Measurements from ENCODE around the gene SAMD14.

SAMD14 gene

GRCh38 chr17:50111673-50112655, 18.0 kb downstream of the SAMD14 start:
- no peak for DNase-seq

GRCh38 chr17:50110591-50111349, 19.2 kb downstream of the SAMD14 start:
- no peak for DNase-seq

GRCh38 chr17:50109785-50110184, 20.2 kb downstream of the SAMD14 start:
- no peak for DNase-seq

- no peak for DNase-seq
Observed at GRCh38 chr17:50109207-50109606, 20.8 kb downstream of the SAMD14 start.

GRCh38 chr17:50108556-50108955, 21.4 kb downstream of the SAMD14 start:
- no peak for DNase-seq

- DNase-seq: no peak
Observed at GRCh38 chr17:50107790-50108414, 22.1 kb downstream of the SAMD14 start.

- DNase-seq: no peak
Observed at GRCh38 chr17:50106393-50107131, 23.4 kb downstream of the SAMD14 start.

- DNase-seq: no peak
Observed at GRCh38 chr17:50105811-50106210, 24.1 kb downstream of the SAMD14 start.

- DNase-seq: no peak
Observed at GRCh38 chr17:50103941-50104340, 26.0 kb downstream of the SAMD14 start.

- DNase-seq: no peak
Observed at GRCh38 chr17:50103252-50103651, 26.7 kb downstream of the SAMD14 start.

- peak; percentile 65 for DNase-seq
Observed at GRCh38 chr17:50102164-50102991, 27.6 kb downstream of the SAMD14 start.

GRCh38 chr17:50101346-50102163, 28.4 kb downstream of the SAMD14 start:
- DNase-seq: peak; percentile 15

- DNase-seq: peak; percentile 31
Observed at GRCh38 chr17:50100921-50101345, 29.0 kb downstream of the SAMD14 start.

GRCh38 chr17:50100480-50100883, 29.5 kb downstream of the SAMD14 start:
- DNase-seq: peak; percentile 28

- no peak for DNase-seq
Observed at GRCh38 chr17:50099003-50099402, 31.0 kb downstream of the SAMD14 start.

- DNase-seq: no peak
Observed at GRCh38 chr17:50098583-50098982, 31.4 kb downstream of the SAMD14 start.

- no peak for DNase-seq
Observed at GRCh38 chr17:50097926-50098325, 32.0 kb downstream of the SAMD14 start.

GRCh38 chr17:50097455-50097854, 32.5 kb downstream of the SAMD14 start:
- no peak for DNase-seq

GRCh38 chr17:50096758-50097157, 33.2 kb downstream of the SAMD14 start:
- no peak for DNase-seq

- DNase-seq: no peak
Observed at GRCh38 chr17:50096092-50096491, 33.9 kb downstream of the SAMD14 start.

- no peak for DNase-seq
Observed at GRCh38 chr17:50095626-50096037, 34.3 kb downstream of the SAMD14 start.
